IMR-90 (cell line): Measurements from ENCODE around the gene FCMR. TPM values are rescaled to one million over a fixed set of nuclear protein-coding genes. Genes with fewer than 3 reads are reported as not detected.

Source experiments
- ATAC-seq: fragments of 200-7000 bp; cut with Tn5 transposase; 2 replicates; pipeline ENCODE4 v1.9.1; 2020; ENCODE audit warnings: low read depth, mild to moderate bottlenecking, moderate library complexity
- BruUV-seq: library from RNA; stranded (reverse); fragments of 400-500 nt; replicated peaks from 2 replicates; lab custom pipeline; 2021; lab: Mats Ljungman, UMichigan
- CTCF ChIA-PET: fragments of 300-600 bp; formaldehyde crosslinking; extraction: SDS; loops from one replicate; lab custom pipeline; 2021; ENCODE audit warnings: antibody characterized with exemption; lab: Yijun Ruan, JAX
- POLR2A ChIA-PET: fragments of 300-600 bp; sonication (Branson Sonifier 250); formaldehyde crosslinking; loops from one replicate; lab custom pipeline; 2022; ENCODE audit warnings: antibody characterized with exemption; ENCODE audit not compliant: unreplicated experiment; lab: Charles Lee
- DNase-seq: peaks from one replicate; pipeline ENCODE4 v3.0.0; 2013
- H2AFZ ChIP-seq: replicated peaks from 2 replicates; pipeline ENCODE3; 2013; ENCODE audit warnings: low read length, mild to moderate bottlenecking; ENCODE audit not compliant: poor library complexity
- H2AK5ac ChIP-seq: 2 replicates; pipeline ENCODE4 v1.6.1; 2013; ENCODE audit warnings: low read depth, low read length, inconsistent platforms
- H2AK9ac ChIP-seq: replicated peaks from 2 replicates; pipeline ENCODE3; 2013; ENCODE audit warnings: mild to moderate bottlenecking, low read depth, low read length, moderate library complexity; ENCODE audit not compliant: poor library complexity
- H2BK120ac ChIP-seq: 2 replicates; pipeline ENCODE4 v1.6.1; 2013; ENCODE audit warnings: low read depth, low read length, inconsistent platforms
- H2BK15ac ChIP-seq: 3 replicates; pipeline ENCODE4 v1.6.1; 2013; ENCODE audit warnings: low read depth, low read length, inconsistent platforms
- H2BK20ac ChIP-seq: 2 replicates; pipeline ENCODE4 v1.6.1; 2013; ENCODE audit warnings: low read depth, mild to moderate bottlenecking, inconsistent platforms, low read length, moderate library complexity
- H2BK5ac ChIP-seq: 2 replicates; pipeline ENCODE4 v1.6.1; 2013; ENCODE audit warnings: mild to moderate bottlenecking, low read depth, low read length, inconsistent platforms; ENCODE audit not compliant: poor library complexity, severe bottlenecking
- H3K14ac ChIP-seq: replicated peaks from 2 replicates; pipeline ENCODE4 v1.6.1; 2013; ENCODE audit warnings: low read depth, low read length, inconsistent platforms
- H3K18ac ChIP-seq: 2 replicates; pipeline ENCODE4 v1.6.1; 2013; ENCODE audit warnings: low read depth, low read length, control low read depth
- H3K23ac ChIP-seq: 2 replicates; pipeline ENCODE4 v1.6.1; 2013; ENCODE audit warnings: low read depth, low read length, inconsistent platforms
- H3K27ac ChIP-seq: 2 replicates; pipeline ENCODE4 v1.5.1; 2013; ENCODE audit warnings: mild to moderate bottlenecking, control low read depth, low read length; ENCODE audit not compliant: insufficient read depth
- H3K27me3 ChIP-seq: 2 replicates; pipeline ENCODE4 v1.6.1; 2013; ENCODE audit warnings: low read length; ENCODE audit not compliant: control insufficient read depth, insufficient read depth
- H3K36me3 ChIP-seq: 2 replicates; pipeline ENCODE4 v1.6.1; 2013; ENCODE audit warnings: low read length, mixed read lengths; ENCODE audit not compliant: control insufficient read depth, insufficient read depth
- H3K4ac ChIP-seq: 2 replicates; pipeline ENCODE4 v1.6.1; 2013; ENCODE audit warnings: low read depth, low read length, inconsistent platforms
- H3K4me1 ChIP-seq: 2 replicates; pipeline ENCODE4 v1.6.1; 2013; ENCODE audit warnings: low read length, mixed read lengths; ENCODE audit not compliant: control insufficient read depth, insufficient read depth
- H3K4me2 ChIP-seq: 2 replicates; pipeline ENCODE4 v1.6.1; 2013; ENCODE audit warnings: low read depth, mild to moderate bottlenecking, control low read depth, low read length, moderate library complexity
- H3K4me3 ChIP-seq: 2 replicates; pipeline ENCODE4 v1.5.1; 2013; ENCODE audit warnings: low read depth, mild to moderate bottlenecking, control low read depth, low read length, moderate library complexity; ENCODE audit not compliant: insufficient read depth
- H3K56ac ChIP-seq: 2 replicates; pipeline ENCODE4 v1.6.1; 2013; ENCODE audit warnings: low read length, inconsistent platforms; ENCODE audit not compliant: insufficient read depth; ENCODE audit errors: extremely low read depth
- H3K79me1 ChIP-seq, 2 experiments: 2 replicates each; pipeline ENCODE4 v1.6.1; 2013; ENCODE audit warnings: low read length in 2 of 2, inconsistent platforms in 1 of 2, low read depth in 1 of 2
- H3K9ac ChIP-seq: 2 replicates; pipeline ENCODE4 v1.6.1; 2013; ENCODE audit warnings: low read depth, low read length, control low read depth
- H3K9me1 ChIP-seq: 2 replicates; pipeline ENCODE4 v1.6.1; 2013; ENCODE audit warnings: low read length, inconsistent platforms; ENCODE audit not compliant: insufficient read depth
- H3K9me3 ChIP-seq: 2 replicates; pipeline ENCODE4 v1.6.1; 2013; ENCODE audit warnings: low read length; ENCODE audit not compliant: control insufficient read depth, insufficient read depth
- H4K20me1 ChIP-seq: 2 replicates; pipeline ENCODE4 v1.6.1; 2013; ENCODE audit warnings: low read length, inconsistent platforms; ENCODE audit not compliant: insufficient read depth
- H4K5ac ChIP-seq: 2 replicates; pipeline ENCODE4 v1.6.1; 2013; ENCODE audit warnings: mild to moderate bottlenecking, low read depth, low read length, control low read depth
- H4K8ac ChIP-seq, 2 experiments: 2 replicates each; pipeline ENCODE4 v1.6.1; 2013; ENCODE audit warnings: low read depth in 2 of 2, low read length in 2 of 2, control low read depth in 1 of 2, inconsistent platforms in 1 of 2
- H4K91ac ChIP-seq: 2 replicates; pipeline ENCODE4 v1.6.1; 2013; ENCODE audit warnings: low read depth, low read length, inconsistent platforms; ENCODE audit not compliant: insufficient read depth
- BHLHE40 ChIP-seq: fragments of 150-350 bp; IDR thresholded peaks from 2 replicates; pipeline ENCODE4 v1.6.1; 2016; ENCODE audit warnings: mild to moderate bottlenecking, low read depth, low read length
- CTCF ChIP-seq: conservative IDR thresholded peaks from 2 replicates; pipeline ENCODE4 v1.5.1; 2012; ENCODE audit warnings: mild to moderate bottlenecking, low read depth, low read length, improper control_type of control experiment
- WGBS, 2 experiments: methylation state at CpG; one replicate each; pipeline versions ENCODE4 v1.1.5 to v1.1.7; 2013; ENCODE audit warnings: missing lambda C conversion rate in 2 of 2; ENCODE audit not compliant: insufficient read length in 1 of 2; ENCODE audit errors: extremely low coverage in 2 of 2; 5-methylcytosine and 5-hydroxymethylcytosine counted together
- dilution Hi-C: fragments of 300-500 bp; cut with HindIII; formaldehyde crosslinking; loops from one replicate; pipeline ENCODE4 v1.14.3; 2018; ENCODE audit warnings: low sequenced_read_pairs; ENCODE audit not compliant: unreplicated experiment
- in situ Hi-C: fragments of 300-500 bp; cut with MboI; formaldehyde crosslinking; loops from 3 replicates; pipeline ENCODE4 v1.14.3; 2019; ENCODE audit warnings: low sequenced_read_pairs, inconsistent platforms, mixed read lengths
- intact Hi-C: fragments of 100-400 bp; cut with micrococcal nuclease; formaldehyde crosslinking; loops from 2 replicates; pipeline ENCODE4 v1.10.0; 2022
- polyA plus RNA-seq, 3 experiments: library from polyadenylated mRNA; depleted of rRNA; stranded (reverse); fragments of >200 nt; gene quantifications; 2 replicates each; pipeline ENCODE4 v1.2.3, GENCODE V29; 2012; ENCODE audit warnings: low replicate concordance in 1 of 3
- total RNA-seq: library from RNA; depleted of rRNA; stranded (reverse); fragments of >200 nt; gene quantifications from 2 replicates; pipeline ENCODE4 v1.2.3, GENCODE V29; 2012
- TF ChIP-seq, protein P1 (sequence below): fragments of 150-350 bp; IDR thresholded peaks from 2 replicates; pipeline ENCODE4 v1.6.1; 2017; ENCODE audit warnings: mild to moderate bottlenecking, antibody characterized with exemption, low read length, low read depth

Gene FCMR
- total and polyA plus RNA-seq, 2 of the 4 experiments (the other 2 are of a cell fraction) = 0.09 TPM; not detected in 1

GRCh38 chr1:206868264-206868663 lies 53.5 kb downstream of the FCMR start:
- BruUV-seq = no TSS peak
- no peak overlapping the region for H4K8ac ChIP-seq
- H4K5ac ChIP-seq = no peak overlapping the region; the same call in 1 of the 2 replicates
- no peak overlapping the region; the same call in 1 of the 2 replicates for H3K4ac ChIP-seq
- TF ChIP-seq, protein P1, sequence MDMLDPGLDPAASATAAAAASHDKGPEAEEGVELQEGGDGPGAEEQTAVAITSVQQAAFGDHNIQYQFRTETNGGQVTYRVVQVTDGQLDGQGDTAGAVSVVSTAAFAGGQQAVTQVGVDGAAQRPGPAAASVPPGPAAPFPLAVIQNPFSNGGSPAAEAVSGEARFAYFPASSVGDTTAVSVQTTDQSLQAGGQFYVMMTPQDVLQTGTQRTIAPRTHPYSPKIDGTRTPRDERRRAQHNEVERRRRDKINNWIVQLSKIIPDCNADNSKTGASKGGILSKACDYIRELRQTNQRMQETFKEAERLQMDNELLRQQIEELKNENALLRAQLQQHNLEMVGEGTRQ = no peak
- no peak for TF ChIP-seq BHLHE40
- no peak for TF ChIP-seq CTCF
- no peak overlapping the region for H3K4me3 ChIP-seq
- peak overlapping the region; percentile 73; the same call in 1 of the 2 replicates for H2BK20ac ChIP-seq
- WGBS, 2 experiments = no CpG with 5 or more reads among the region's 1 CpG
- no peak overlapping the region for H2AK9ac ChIP-seq
- H3K27ac ChIP-seq = no peak overlapping the region
- H2BK5ac ChIP-seq = no peak overlapping the region
- H3K23ac ChIP-seq = no peak overlapping the region
- no peak for ATAC-seq
- H4K91ac ChIP-seq = no peak overlapping the region
- H3K36me3 ChIP-seq = no peaks in the 10 kb centered on the region
- DNase-seq = no peak
- H3K56ac ChIP-seq = no peak overlapping the region
- H3K9ac ChIP-seq = no peak overlapping the region
- peak overlapping the region; percentile 76; the same call in 1 of the 3 replicates for H2BK15ac ChIP-seq
- H2AFZ ChIP-seq = no peak overlapping the region
- H3K18ac ChIP-seq = no peak overlapping the region
- no peaks in the 10 kb centered on the region for H4K20me1 ChIP-seq
- H3K9me3 ChIP-seq = no peaks in the 10 kb centered on the region; the same call in 1 of the 2 replicates
- H3K4me1 ChIP-seq = peaks cover 6% of the 10 kb centered on the region
- no peaks in the 10 kb centered on the region for H3K79me1 ChIP-seq
- no peak overlapping the region for H3K4me2 ChIP-seq
- no peak overlapping the region for H2AK5ac ChIP-seq
- POLR2A ChIA-PET = no interaction called here
- H2BK120ac ChIP-seq = peak overlapping the region; percentile 5; the same call in 1 of the 2 replicates
- peaks cover 12% of the 10 kb centered on the region for H3K9me1 ChIP-seq
- in situ Hi-C loops = no loop called here
- peaks cover 2% of the 10 kb centered on the region; the same call in 1 of the 2 replicates for H3K27me3 ChIP-seq
- dilution Hi-C loops = no loop called here
- intact Hi-C loops = no loop called here
- CTCF ChIA-PET = no interaction called here
- H3K14ac ChIP-seq = peak overlapping the region; percentile 72; the same call in 1 of the 2 replicates
